Measurements from ENCODE around the gene STAT3.

Gene STAT3

DNA sequence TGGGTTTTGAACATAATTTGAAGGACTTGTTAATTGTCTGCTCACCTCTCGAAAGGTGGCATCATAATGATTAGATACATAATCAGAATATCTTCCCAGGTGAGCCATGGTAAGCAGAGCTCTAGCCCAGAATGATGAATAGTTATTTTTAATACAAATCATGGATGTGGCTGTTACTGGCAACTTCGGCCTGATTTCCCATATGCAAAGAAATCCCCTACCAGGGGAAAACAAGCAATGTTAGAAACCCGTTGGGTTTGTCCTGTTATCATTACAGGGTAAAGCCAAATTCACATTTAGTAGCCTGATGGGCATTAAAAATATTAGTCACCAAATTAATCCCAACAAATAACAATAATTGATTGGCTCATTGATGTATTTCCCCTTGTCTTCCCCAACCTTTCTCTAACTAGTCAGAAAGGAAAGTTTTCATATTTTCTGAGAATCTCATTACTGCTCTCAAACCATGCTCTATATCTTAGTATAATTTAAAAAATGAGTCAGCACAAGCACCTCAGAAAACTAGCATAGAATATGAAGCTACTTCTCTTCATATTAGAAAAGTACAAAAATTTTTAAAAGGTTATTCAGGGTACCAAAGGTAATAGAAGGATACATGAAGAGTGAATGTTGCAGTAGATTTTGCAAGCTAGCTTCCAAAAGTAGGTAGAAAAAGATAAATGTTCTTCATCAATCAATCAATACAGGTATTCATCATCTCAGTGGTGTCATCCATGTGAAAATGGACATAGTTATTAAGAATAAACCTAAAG lies 117.0 kb downstream of the STAT3 start:
- no peak for TF ChIP-seq TAF1 (IDR thresholded peaks at IDR 0.05; ENCODE audit: low read depth)
- no peak for TF ChIP-seq YY1 (IDR thresholded peaks at IDR 0.05; ENCODE audit: low read depth)
- TF ChIP-seq RAD21 (IDR thresholded peaks at IDR 0.05; ENCODE audit: low read depth), result no peak
- TF ChIP-seq EP300 (IDR thresholded peaks at IDR 0.05; ENCODE audit: borderline replicate concordance), result no peak
- no peak for TF ChIP-seq FOXM1 (IDR thresholded peaks at IDR 0.05; ENCODE audit: borderline replicate concordance, low read depth)
- TF ChIP-seq, protein P1, sequence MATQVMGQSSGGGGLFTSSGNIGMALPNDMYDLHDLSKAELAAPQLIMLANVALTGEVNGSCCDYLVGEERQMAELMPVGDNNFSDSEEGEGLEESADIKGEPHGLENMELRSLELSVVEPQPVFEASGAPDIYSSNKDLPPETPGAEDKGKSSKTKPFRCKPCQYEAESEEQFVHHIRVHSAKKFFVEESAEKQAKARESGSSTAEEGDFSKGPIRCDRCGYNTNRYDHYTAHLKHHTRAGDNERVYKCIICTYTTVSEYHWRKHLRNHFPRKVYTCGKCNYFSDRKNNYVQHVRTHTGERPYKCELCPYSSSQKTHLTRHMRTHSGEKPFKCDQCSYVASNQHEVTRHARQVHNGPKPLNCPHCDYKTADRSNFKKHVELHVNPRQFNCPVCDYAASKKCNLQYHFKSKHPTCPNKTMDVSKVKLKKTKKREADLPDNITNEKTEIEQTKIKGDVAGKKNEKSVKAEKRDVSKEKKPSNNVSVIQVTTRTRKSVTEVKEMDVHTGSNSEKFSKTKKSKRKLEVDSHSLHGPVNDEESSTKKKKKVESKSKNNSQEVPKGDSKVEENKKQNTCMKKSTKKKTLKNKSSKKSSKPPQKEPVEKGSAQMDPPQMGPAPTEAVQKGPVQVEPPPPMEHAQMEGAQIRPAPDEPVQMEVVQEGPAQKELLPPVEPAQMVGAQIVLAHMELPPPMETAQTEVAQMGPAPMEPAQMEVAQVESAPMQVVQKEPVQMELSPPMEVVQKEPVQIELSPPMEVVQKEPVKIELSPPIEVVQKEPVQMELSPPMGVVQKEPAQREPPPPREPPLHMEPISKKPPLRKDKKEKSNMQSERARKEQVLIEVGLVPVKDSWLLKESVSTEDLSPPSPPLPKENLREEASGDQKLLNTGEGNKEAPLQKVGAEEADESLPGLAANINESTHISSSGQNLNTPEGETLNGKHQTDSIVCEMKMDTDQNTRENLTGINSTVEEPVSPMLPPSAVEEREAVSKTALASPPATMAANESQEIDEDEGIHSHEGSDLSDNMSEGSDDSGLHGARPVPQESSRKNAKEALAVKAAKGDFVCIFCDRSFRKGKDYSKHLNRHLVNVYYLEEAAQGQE (IDR thresholded peaks at IDR 0.05; ENCODE audit: low read depth), result no peak
- no peak for TF ChIP-seq NFIC (IDR thresholded peaks at IDR 0.05)
- TF ChIP-seq CEBPB (IDR thresholded peaks at IDR 0.05), result no peak
- TF ChIP-seq TEAD4 (IDR thresholded peaks at IDR 0.05), result no peak
- TF ChIP-seq, protein P2, sequence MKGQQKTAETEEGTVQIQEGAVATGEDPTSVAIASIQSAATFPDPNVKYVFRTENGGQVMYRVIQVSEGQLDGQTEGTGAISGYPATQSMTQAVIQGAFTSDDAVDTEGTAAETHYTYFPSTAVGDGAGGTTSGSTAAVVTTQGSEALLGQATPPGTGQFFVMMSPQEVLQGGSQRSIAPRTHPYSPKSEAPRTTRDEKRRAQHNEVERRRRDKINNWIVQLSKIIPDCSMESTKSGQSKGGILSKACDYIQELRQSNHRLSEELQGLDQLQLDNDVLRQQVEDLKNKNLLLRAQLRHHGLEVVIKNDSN (IDR thresholded peaks at IDR 0.05), result no peak
- TF ChIP-seq ZBTB7A (IDR thresholded peaks at IDR 0.05; ENCODE audit: low read depth), result no peak
- TF ChIP-seq EGR1 (IDR thresholded peaks at IDR 0.05), result no peak
- TF ChIP-seq, protein P3, sequence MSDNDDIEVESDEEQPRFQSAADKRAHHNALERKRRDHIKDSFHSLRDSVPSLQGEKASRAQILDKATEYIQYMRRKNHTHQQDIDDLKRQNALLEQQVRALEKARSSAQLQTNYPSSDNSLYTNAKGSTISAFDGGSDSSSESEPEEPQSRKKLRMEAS (IDR thresholded peaks at IDR 0.05), result no peak
- TF ChIP-seq CREB1 (IDR thresholded peaks at IDR 0.05; ENCODE audit: low read depth), result no peak
- TF ChIP-seq TCF12 (IDR thresholded peaks at IDR 0.05; ENCODE audit: low read depth), result no peak

DNA sequence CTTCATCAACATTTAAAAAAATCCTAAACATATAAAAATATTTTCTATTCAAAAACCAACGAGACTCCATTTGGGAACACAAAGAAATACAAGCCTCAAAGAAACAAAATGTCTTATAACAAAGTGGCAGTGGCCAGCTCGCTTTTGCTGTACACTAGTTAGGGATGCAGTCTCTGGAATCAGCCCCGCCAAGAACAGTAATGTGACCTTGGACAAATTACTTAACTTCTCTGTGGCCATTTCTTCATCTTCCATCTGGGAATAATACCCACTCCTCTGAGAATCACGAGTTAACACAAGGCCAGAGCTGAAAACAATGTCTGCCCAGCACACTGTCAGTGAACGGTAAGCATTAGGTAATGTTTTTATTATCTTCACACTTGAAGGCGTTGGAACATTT lies 117.6 kb downstream of the STAT3 start:
- TF ChIP-seq YY1 (IDR thresholded peaks at IDR 0.05; ENCODE audit: low read depth), result no peak
- no peak for TF ChIP-seq CREB1 (IDR thresholded peaks at IDR 0.05; ENCODE audit: low read depth)
- TF ChIP-seq TAF1 (IDR thresholded peaks at IDR 0.05; ENCODE audit: low read depth), result no peak
- TF ChIP-seq, protein P1 (IDR thresholded peaks at IDR 0.05; ENCODE audit: low read depth), result no peak
- no peak for TF ChIP-seq CEBPB (IDR thresholded peaks at IDR 0.05)
- TF ChIP-seq, protein P3 (IDR thresholded peaks at IDR 0.05), result no peak

DNA sequence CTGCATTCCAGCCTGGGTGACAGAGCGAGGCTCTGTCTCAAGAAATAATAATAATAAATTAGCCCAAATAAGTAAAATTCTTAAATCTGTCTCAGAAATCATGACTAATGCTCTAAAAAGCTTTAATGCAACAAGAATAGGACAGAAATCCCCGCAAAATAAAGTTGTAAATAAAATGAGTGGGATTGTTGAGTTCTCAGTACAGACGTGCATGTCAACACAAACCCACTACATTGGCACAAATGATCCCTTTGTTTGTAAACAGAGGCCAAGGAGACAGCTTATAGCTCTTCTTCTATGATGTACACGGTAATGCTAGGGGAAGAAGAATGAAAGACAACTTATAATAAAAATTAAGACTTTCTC lies 118.1 kb downstream of the STAT3 start:
- TF ChIP-seq CEBPB (IDR thresholded peaks at IDR 0.05) (no peak), NFIC (IDR thresholded peaks at IDR 0.05) (no peak), EGR1 (IDR thresholded peaks at IDR 0.05) (no peak), TEAD4 (IDR thresholded peaks at IDR 0.05) (no peak), TCF12 (IDR thresholded peaks at IDR 0.05; ENCODE audit: low read depth) (no peak), EP300 (IDR thresholded peaks at IDR 0.05; ENCODE audit: borderline replicate concordance) (no peak), FOXM1 (IDR thresholded peaks at IDR 0.05; ENCODE audit: borderline replicate concordance, low read depth) (no peak), CREB1 (IDR thresholded peaks at IDR 0.05; ENCODE audit: low read depth) (no peak), YY1 (IDR thresholded peaks at IDR 0.05; ENCODE audit: low read depth) (no peak), TAF1 (IDR thresholded peaks at IDR 0.05; ENCODE audit: low read depth) (no peak)
- TF ChIP-seq, protein P2 (IDR thresholded peaks at IDR 0.05), result no peak
- TF ChIP-seq, protein P1 (IDR thresholded peaks at IDR 0.05; ENCODE audit: low read depth), result no peak
- TF ChIP-seq, protein P3 (IDR thresholded peaks at IDR 0.05), result no peak

DNA sequence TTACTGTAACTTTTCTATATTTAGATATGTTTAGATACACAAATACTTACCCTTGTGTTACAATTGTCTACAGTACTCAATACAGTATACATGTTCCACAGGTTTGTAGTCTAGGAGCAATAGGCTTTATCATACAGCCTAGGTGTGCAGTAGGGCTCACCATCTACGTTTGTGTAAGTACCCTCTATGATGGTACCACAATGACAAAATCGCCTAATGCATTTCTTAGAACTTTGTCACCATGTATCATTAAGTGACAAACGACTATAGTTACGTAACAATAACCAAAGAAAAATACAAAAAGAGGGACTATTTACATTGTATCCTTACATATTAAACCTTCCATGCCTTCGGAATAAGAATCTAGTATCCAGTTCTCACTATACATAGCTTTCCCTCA lies 120.0 kb downstream of the STAT3 start:
- TF ChIP-seq RAD21 (IDR thresholded peaks at IDR 0.05; ENCODE audit: low read depth) (no peak), TEAD4 (IDR thresholded peaks at IDR 0.05) (no peak), TCF12 (IDR thresholded peaks at IDR 0.05; ENCODE audit: low read depth) (no peak), FOXM1 (IDR thresholded peaks at IDR 0.05; ENCODE audit: borderline replicate concordance, low read depth) (no peak), EGR1 (IDR thresholded peaks at IDR 0.05) (no peak), ZBTB7A (IDR thresholded peaks at IDR 0.05; ENCODE audit: low read depth) (no peak), YY1 (IDR thresholded peaks at IDR 0.05; ENCODE audit: low read depth) (no peak), CEBPB (IDR thresholded peaks at IDR 0.05) (no peak), EP300 (IDR thresholded peaks at IDR 0.05; ENCODE audit: borderline replicate concordance) (no peak), TAF1 (IDR thresholded peaks at IDR 0.05; ENCODE audit: low read depth) (no peak), NFIC (IDR thresholded peaks at IDR 0.05) (no peak)
- TF ChIP-seq, protein P1 (IDR thresholded peaks at IDR 0.05; ENCODE audit: low read depth), result no peak
- TF ChIP-seq, protein P2 (IDR thresholded peaks at IDR 0.05), result no peak
- TF ChIP-seq, protein P3 (IDR thresholded peaks at IDR 0.05), result no peak

Data from Ishikawa (cell line).